CD1c-positive myeloid dendritic cell (primary cell): Measurements from ENCODE around the gene NBEA.
A peak's percentile ranks its signal among the peaks of the same experiment; 100 is the strongest.
"Not testable (repeated sequence)": the region's sequence is repeated elsewhere in the genome, so short reads cannot be mapped to it uniquely, and the experiment has no call there.

Experiments used
- DNase-seq: peaks from one replicate; pipeline ENCODE4 v3.0.0-alpha.2; 2016; ENCODE audit errors: extremely low spot score

The NBEA gene

DNA sequence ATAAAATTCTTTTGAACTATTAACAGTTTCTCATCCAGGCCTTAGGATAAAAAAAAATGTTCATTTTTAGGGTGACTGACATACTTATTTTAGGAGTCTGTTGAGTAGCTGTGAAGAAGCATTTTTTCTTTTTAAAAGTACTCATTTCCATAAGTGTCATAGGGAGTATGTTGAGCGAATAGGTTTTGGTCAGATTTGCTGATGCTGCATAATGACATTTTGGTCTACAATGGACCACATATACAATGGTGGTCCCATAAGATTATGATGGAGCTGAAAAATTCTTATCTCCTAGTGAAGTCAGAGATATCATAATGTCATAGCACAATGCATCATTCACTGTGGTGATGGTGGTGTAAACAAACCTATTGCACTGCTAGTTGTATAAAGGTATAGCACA lies 17.4 kb downstream of the NBEA start:
- no peak for DNase-seq

DNA sequence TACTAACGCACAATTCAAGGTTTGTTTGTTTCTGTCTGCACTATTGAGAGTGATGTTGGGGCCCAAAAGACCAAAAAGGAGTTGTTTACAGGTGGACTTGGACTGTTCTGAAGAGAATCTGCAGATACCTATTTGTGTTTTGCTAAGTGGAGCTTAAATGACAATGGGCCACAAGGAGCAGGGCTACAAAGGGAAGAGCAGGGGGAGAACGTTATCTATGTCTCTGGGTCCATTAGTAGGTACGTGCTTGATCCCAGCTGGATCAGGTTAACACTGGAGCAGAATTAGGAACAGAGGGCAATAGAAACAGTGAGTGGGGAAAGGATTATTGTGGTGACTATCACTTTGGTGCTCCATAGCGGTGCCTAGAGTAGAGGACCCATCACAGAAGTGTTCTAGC lies 22.5 kb downstream of the NBEA start:
- DNase-seq, result no peak

GRCh38 chr13:34967851-34968562 lies 25.9 kb downstream of the NBEA start:
- DNase-seq, result no peak

DNA sequence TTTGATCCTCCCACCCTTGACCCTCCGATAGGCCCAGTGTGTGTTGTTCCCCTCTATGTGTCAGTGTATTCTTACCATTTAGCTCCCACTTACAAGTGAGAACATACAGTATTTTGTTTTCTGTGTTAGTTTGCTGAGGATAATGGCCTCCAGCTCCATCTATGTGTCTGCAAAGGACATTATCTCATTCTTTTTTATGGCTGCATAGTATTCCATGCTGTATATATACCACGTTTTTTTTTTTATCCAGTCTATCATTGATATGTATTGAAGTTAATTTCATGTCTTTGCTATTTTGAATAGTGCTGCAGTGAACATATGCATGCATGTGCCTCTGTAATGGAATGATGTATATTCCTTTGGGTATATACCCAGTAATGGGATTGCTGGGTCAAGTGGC lies 27.5 kb downstream of the NBEA start:
- DNase-seq, result not testable (repeated sequence)

- no peak for DNase-seq
These were observed 28.9 kb downstream of the NBEA start for GRCh38 chr13:34970961-34971360.

DNA sequence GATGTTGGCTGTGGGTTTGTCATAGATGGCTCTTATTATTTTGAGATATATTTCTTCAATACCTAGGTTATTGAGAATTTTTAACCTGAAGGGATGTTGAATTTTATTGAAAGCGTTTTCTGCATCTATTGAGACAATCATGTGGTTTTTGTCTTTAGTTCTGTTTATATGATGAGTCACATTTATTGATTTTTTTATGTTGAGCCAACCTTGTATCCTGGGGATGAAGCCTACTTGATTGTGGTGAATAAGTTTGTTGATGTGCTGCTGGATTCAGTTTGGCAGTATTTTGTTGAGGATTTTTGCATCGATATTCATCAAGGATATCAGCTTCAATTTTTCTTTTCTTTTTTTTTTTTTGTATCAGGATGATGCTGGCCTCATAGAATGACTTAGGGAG lies 29.4 kb downstream of the NBEA start:
- no peak for DNase-seq

DNA sequence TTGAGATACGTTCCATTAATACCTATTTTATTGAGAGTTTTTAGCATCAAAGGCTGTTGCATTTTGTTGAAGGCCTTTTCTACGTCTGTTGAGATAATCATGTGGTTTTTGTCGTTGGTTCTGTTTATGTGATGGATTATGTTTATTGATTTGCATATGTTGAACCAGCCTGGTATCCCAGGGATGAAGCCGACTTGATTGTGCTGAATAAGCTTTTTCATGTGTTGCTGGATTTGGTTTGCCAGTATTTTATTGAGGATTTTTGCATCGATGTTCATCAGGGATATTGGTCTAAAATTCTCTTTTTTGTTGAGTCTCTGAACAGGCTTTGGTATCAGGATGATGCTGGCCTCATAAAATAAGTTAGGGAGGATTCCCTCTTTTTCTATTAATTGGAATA lies 43.1 kb downstream of the NBEA start:
- DNase-seq, result not testable (repeated sequence)

DNA sequence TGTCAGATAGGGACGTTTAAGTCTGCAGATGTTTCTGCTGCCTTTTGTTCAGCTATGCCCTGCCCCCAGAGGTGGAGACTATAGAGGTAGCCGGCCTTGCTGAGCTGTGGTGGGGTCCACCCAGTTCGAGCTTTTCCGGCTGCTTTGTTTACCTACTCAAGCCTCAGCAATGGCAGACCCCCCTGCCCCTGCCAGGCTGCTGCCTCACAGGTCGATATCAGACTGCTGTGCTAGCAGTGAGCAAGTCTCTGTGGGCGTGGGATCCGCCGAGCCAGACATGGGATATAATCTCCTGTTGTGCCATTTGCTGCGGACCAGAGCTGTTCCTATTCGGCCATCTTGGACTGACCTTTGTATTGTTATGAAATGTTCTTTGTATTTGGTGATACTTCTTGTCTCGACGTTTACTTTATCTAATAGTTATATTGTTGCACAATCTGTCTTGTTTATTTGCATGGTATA lies 46.3 kb downstream of the NBEA start:
- no peak for DNase-seq

DNA sequence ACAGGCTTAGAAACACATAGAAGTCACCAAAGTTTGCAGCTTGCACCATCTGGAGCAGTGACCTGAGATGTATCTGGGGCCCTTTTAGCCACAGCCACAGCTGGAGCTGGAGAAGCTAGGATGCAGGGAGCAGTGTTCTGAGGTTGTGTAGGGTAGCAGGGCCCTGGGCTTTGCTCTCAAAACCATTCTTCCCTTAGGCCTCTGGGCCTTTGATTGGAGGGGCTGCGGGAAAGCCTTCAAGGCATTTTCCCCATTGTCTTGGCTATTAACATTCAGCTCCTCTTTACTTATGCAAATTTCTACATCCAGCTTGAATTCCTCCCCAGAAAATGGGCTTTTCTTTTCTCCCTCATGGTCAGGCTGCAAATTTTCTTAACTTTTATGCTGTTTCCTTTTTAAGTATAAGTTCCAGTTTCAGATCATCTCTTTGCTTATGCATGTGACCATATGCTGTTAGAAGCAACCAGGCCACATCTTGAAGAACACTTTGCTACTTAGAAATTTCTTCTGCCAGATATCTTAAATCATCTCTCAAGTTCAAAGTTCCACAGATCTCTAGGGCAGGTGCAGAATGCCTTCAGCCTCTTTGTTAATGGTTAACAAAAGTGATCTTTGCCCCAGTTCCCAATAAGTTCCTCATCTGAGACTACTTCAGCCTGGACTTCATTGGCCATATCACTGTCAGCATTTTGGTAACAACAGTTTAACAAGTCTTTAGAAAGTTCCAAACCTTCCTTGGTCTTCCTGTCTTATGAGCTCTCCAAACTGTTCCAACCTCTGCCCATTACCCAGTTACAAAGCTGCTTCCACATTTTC lies 48.5 kb downstream of the NBEA start:
- DNase-seq, result no peak

GRCh38 chr13:34993470-34993869 lies 51.4 kb downstream of the NBEA start:
- DNase-seq, result peak; percentile 2

GRCh38 chr13:35003734-35004133 lies 61.7 kb downstream of the NBEA start:
- DNase-seq, result not testable (repeated sequence)

GRCh38 chr13:35005051-35005450 lies 63.0 kb downstream of the NBEA start:
- no peak for DNase-seq

DNA sequence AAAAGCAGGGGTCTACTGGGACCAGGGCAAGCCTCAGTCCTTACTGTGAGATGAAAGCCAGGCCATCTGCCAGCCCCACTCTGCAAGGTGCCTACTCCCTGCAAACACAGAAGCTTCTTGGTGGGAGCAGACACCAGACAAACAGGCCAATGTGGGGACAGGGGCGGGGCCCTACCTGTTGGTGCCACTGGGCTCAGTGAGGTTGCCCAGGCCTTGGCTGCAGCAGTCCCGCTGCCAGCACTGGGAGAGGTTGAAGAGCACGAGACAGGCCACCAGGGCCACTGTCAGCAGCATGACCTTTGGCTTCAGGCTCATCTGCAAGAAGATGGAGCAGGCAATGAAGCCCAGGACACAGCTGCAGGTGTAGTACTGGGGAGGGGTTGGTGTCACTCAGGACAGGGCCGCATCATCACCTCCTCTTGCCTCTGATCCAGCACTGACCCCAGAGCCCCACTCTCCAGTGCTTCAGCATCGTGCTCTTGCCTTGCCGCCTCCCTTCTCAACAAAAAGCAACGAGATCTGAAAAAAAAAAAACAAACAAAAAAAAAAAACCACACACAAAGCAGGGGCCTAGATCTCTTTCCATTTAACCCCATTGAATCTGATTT lies 72.6 kb downstream of the NBEA start:
- no peak for DNase-seq

- DNase-seq, result no peak
These were observed 74.5 kb downstream of the NBEA start for GRCh38 chr13:35016362-35017112.

DNA sequence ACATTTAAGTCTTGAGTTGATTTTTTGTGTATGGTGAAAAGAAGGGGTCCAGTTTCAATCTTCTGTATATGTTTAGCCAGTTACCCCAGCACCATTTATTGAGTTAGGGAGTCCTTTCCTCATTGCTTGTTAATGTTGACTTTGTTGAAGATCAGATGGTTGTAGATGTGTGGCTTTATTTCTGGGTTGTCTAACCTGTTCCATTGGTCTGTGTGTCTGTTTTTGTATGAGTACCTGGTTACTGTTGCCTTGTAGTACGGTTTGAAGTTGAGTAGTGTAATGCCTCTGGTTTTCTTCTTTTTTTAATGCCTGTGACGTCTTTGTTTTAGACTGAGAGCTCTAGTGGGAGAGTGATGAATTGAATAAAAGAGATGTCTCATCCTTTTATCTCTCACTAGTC lies 83.2 kb downstream of the NBEA start:
- DNase-seq, result no peak

GRCh38 chr13:35028338-35028867 lies 86.3 kb downstream of the NBEA start:
- no peak for DNase-seq

GRCh38 chr13:35039012-35039411 lies 96.9 kb downstream of the NBEA start:
- DNase-seq, result no peak

- no peak for DNase-seq
These were observed 104.5 kb downstream of the NBEA start for GRCh38 chr13:35046587-35046986.

GRCh38 chr13:35055705-35056104 lies 113.6 kb downstream of the NBEA start:
- no peak for DNase-seq

- DNase-seq, result no peak
These were observed 115.8 kb downstream of the NBEA start for GRCh38 chr13:35057858-35058257.

- not testable (repeated sequence) for DNase-seq
These were observed 116.5 kb downstream of the NBEA start for GRCh38 chr13:35058585-35058984.

DNA sequence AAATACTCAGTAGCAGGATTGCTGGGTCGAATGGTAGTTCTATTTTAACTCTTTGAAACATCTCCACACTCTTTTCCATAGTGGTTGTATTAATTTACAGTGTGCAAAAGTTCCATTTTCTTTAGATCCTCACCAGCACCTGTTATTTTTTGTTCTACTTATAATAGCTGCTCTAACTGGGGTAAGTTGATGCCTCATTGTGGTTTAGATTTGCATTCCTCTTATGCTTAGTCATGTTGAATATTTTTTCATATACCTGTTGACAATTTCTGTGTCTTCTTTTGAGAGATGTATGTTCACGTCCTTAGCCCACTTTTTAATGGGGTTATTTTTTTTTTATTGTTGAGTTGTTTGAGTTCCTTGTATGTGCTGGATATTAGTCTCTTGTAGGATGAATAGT lies 144.6 kb downstream of the NBEA start:
- no peak for DNase-seq
